Effector memory CD4-positive, alpha-beta T cell (primary cell): ENCODE data around the gene MAGT1.
A peak's percentile ranks its signal among the peaks of the same experiment; 100 is the strongest.

ENCODE experiments used
- DNase-seq, 3 donors: peaks; one replicate each; pipeline ENCODE4 v3.0.0-alpha.2; 2020
- H3K27ac ChIP-seq: 2 replicates; pipeline ENCODE4 v1.7.0; 2013; ENCODE audit warnings: mild to moderate bottlenecking, low read length, moderate library complexity; ENCODE audit not compliant: insufficient read depth, poor library complexity, severe bottlenecking
- H3K27me3 ChIP-seq: replicated peaks from 2 replicates; pipeline ENCODE4 v1.7.0; 2013; ENCODE audit warnings: mild to moderate bottlenecking, low read length; ENCODE audit not compliant: insufficient read depth, control insufficient read depth, poor library complexity, severe bottlenecking
- H3K36me3 ChIP-seq: 2 replicates; pipeline ENCODE4 v1.7.0; 2013; ENCODE audit warnings: mild to moderate bottlenecking, low read length, moderate library complexity; ENCODE audit not compliant: control insufficient read depth, insufficient read depth
- H3K4me1 ChIP-seq: 2 replicates; pipeline ENCODE4 v1.7.0; 2013; ENCODE audit warnings: low read length, mild to moderate bottlenecking; ENCODE audit not compliant: control insufficient read depth, insufficient read depth, poor library complexity, severe bottlenecking
- H3K4me3 ChIP-seq: 2 replicates; pipeline ENCODE4 v1.7.0; 2013; ENCODE audit warnings: low read length, low read depth, mild to moderate bottlenecking; ENCODE audit not compliant: insufficient read depth, poor library complexity, severe bottlenecking
- H3K9me3 ChIP-seq: 2 replicates; pipeline ENCODE4 v1.7.0; 2013; ENCODE audit warnings: mild to moderate bottlenecking, low read length, moderate library complexity; ENCODE audit not compliant: control insufficient read depth

Gene MAGT1

DNA sequence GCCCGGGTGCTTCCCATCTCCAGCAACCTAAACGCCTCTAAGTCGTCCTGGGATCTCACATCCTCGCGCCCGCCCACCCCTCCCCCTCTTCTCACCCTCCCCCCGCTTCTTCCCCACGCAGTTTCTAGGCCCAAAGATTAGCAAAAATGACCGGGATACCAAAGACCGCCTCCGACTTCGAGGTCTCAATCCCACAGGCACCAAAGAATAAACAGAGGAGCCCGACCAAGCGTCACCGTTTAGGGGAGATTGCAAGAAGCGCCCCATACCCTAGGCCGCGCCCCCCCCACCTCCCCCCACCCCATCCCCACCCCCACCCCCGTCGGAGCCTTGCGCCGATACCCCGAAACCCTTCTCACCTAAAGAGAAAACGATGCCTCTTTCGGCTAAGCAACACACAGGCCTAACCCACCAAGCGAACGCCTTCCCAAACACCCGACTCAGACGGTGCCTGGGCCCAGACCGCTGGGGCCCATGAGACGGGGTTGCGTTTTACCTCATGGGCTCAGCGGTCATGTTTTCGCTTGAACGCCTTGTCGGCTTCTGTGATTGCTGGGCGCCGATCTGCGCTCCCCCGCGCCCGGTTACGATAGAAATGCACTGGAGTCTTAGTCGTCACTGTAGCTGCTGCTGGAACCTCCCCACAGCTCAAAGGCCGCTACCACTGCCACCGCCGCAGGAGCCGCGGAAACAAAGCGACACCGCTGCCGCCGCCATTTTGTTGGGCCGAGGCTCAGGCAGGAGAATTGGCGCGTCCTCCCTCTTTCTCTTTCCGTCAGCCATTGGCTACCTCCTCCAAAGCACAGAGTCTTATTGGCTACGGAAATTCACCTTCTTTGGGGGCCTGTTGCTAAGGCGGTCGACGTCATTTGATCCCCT lies 109.5 kb downstream of the MAGT1 start, which contains the start of gene ATRX:
Gene ATRX (minus strand): TSS at position 731 of the 879 bp plus-strand sequence. CDS start 215 bp downstream, at position 516.
- H3K4me3 ChIP-seq = peak within 1 kb of the TSS; percentile 73
- no peaks in the 10 kb centered on the region for H3K27me3 ChIP-seq
- no peaks in the 10 kb centered on the region for H3K36me3 ChIP-seq
- no peaks in the 10 kb centered on the region for H3K9me3 ChIP-seq
- H3K4me1 ChIP-seq = no peaks in the 10 kb centered on the region
- peak; percentile 67 to 71 (median 71) for DNase-seq
- peak within 1 kb of the TSS; percentile 88 for H3K27ac ChIP-seq

DNA sequence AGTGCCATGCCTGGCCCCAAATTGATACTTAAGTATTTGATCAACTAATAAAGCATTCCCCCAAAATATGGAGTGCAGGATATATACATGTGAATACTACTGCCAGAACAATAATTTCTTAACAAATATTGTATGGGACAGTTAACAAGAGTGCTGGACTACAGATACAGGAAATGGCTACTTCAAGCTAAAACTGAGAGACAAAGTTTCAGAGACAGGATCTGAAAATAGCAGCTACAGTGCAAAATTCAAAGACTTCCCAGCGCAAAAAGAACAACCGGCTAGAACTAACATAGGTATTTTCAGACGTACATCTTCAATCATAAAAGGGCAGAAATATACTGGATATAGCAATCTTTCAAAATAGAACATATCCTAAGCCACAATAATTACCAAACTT lies 115.5 kb downstream of the MAGT1 start:
- no peaks in the 10 kb centered on the region for H3K9me3 ChIP-seq
- H3K27ac ChIP-seq = no peak overlapping the region

DNA sequence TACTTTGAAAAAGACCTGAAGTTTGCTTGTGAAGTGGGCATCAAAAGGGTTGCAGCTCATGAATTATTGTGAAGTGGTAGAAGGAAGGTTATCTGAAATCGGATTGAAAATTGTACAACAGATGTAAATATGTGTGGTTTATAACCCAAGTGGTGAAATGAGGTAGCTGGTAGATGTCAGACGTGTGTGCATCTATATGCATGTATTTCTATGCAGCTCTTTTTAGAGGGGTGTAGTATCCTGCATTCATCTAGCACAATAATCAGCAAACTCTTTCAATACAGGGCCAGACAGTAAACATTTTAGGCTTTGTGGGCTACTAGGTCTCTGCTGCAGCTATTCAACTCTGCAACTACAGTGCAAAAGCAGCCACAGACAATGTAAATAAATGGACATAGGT lies 118.6 kb downstream of the MAGT1 start:
- Histone ChIP-seq H3K4me1 (peaks cover 3% of the 10 kb centered on the region), H3K9me3 (no peaks in the 10 kb centered on the region), H3K27me3 (no peaks in the 10 kb centered on the region), H3K4me3 (no peak overlapping the region), H3K36me3 (no peaks in the 10 kb centered on the region), H3K27ac (no peak overlapping the region)
- DNase-seq = no peak

More for the DNA sequence above, 115.5 kb downstream of the MAGT1 start:
- Histone ChIP-seq H3K27me3 (no peaks in the 10 kb centered on the region), H3K36me3 (no peaks in the 10 kb centered on the region), H3K4me1 (peaks cover 3% of the 10 kb centered on the region), H3K4me3 (no peak overlapping the region)
- DNase-seq = no peak
